H1 (cell line): ENCODE data around the gene MAML3. TPM values are rescaled to one million over a fixed set of nuclear protein-coding genes. Genes with fewer than 3 reads are reported as not detected.

Source experiments
- CTCF ChIA-PET: fragments of 300-600 bp; sonication (Branson Sonifier 250); formaldehyde crosslinking; loops from one replicate; lab custom pipeline; 2021; ENCODE audit not compliant: partially characterized antibody; lab: Charles Lee
- POLR2A ChIA-PET: fragments of 300-600 bp; sonication (Branson Sonifier 250); formaldehyde crosslinking; loops from one replicate; lab custom pipeline; 2021; ENCODE audit warnings: inconsistent platforms; ENCODE audit not compliant: partially characterized antibody; lab: Charles Lee
- DNase-seq, 2 experiments: peaks; one replicate each; pipeline versions ENCODE4 v3.0.0 to v3.0.0-alpha.2; 2010 to 2022; ENCODE audit warnings: low spot score in 2 of 2, low read depth in 1 of 2, mixed read lengths in 1 of 2
- FAIRE-seq: peaks from 2 replicates; lab custom pipeline; 2011; peaks lifted over from hg19 to GRCh38; lab: Jason Lieb, UNC
- H2AFZ ChIP-seq: 2 replicates; pipeline ENCODE4 v1.8.1; 2012; ENCODE audit warnings: low read length, inconsistent platforms
- H2AK5ac ChIP-seq: 2 replicates; pipeline ENCODE4 v1.6.1; 2013; ENCODE audit warnings: low read depth, low read length
- H2BK120ac ChIP-seq: replicated peaks from 2 replicates; pipeline ENCODE3; 2013; ENCODE audit warnings: low read depth, low read length, inconsistent platforms
- H2BK12ac ChIP-seq: 2 replicates; pipeline ENCODE4 v1.6.1; 2013; ENCODE audit warnings: low read depth, low read length
- H2BK15ac ChIP-seq: 2 replicates; pipeline ENCODE4 v1.6.1; 2013; ENCODE audit warnings: low read length
- H2BK20ac ChIP-seq: 2 replicates; pipeline ENCODE4 v1.6.1; 2013; ENCODE audit warnings: low read length
- H2BK5ac ChIP-seq: 2 replicates; pipeline ENCODE4 v1.6.1; 2013; ENCODE audit warnings: low read depth, low read length
- H3K14ac ChIP-seq: 2 replicates; pipeline ENCODE4 v1.6.1; 2013; ENCODE audit warnings: inconsistent platforms; ENCODE audit not compliant: insufficient read length
- H3K18ac ChIP-seq: 2 replicates; pipeline ENCODE4 v1.6.1; 2013; ENCODE audit warnings: low read length; ENCODE audit errors: extremely low read depth
- H3K23ac ChIP-seq: 2 replicates; pipeline ENCODE4 v1.6.1; 2013; ENCODE audit warnings: inconsistent platforms; ENCODE audit not compliant: insufficient read length
- H3K23me2 ChIP-seq: 2 replicates; pipeline ENCODE4 v1.6.1; 2013; ENCODE audit warnings: low read depth, low read length
- H3K27ac ChIP-seq: 2 replicates; pipeline ENCODE4 v1.6.1; 2011; ENCODE audit warnings: low read depth, low read length, inconsistent platforms
- H3K27me3 ChIP-seq, 4 experiments: replicated peaks in 1 of 4; 1 replicate in 1 of 4; 2 replicates in 3 of 4; pipeline versions ENCODE4 v1.6.1 to v1.8.1; 2011 to 2013; ENCODE audit warnings: low read length in 3 of 4, mild to moderate bottlenecking in 3 of 4, inconsistent platforms in 2 of 4, mixed read lengths in 2 of 4, moderate library complexity in 1 of 4; ENCODE audit not compliant: control insufficient read depth in 3 of 4, insufficient read depth in 3 of 4; ENCODE audit errors: extremely low read depth in 1 of 4
- H3K36me3 ChIP-seq, 4 experiments: 2 replicates each; pipeline versions ENCODE4 v1.6.1 to v1.8.1; 2011 to 2013; ENCODE audit warnings: mild to moderate bottlenecking in 4 of 4, low read length in 3 of 4, moderate library complexity in 2 of 4, control low read depth in 1 of 4, inconsistent platforms in 1 of 4; ENCODE audit not compliant: insufficient read depth in 4 of 4, control insufficient read depth in 2 of 4
- H3K4ac ChIP-seq: replicated peaks from 2 replicates; pipeline ENCODE3; 2013; ENCODE audit warnings: low read length, low read depth, mixed read lengths, inconsistent platforms; ENCODE audit not compliant: insufficient read length
- H3K4me1 ChIP-seq, 4 experiments: replicated peaks in 1 of 4; 1 replicate in 1 of 4; 2 replicates in 3 of 4; pipeline versions ENCODE4 v1.6.1 to v1.8.1; 2011 to 2013; ENCODE audit warnings: low read length in 3 of 4, inconsistent platforms in 2 of 4, mixed read lengths in 1 of 4; ENCODE audit not compliant: insufficient read depth in 4 of 4, control insufficient read depth in 3 of 4
- H3K4me2 ChIP-seq, 2 experiments: 2 replicates each; pipeline versions ENCODE4 v1.6.1 to v1.8.1; 2011 to 2013; ENCODE audit warnings: low read depth in 2 of 2, low read length in 2 of 2, control low read depth in 1 of 2, inconsistent platforms in 1 of 2, mild to moderate bottlenecking in 1 of 2; ENCODE audit not compliant: insufficient read depth in 1 of 2
- H3K4me3 ChIP-seq, 4 experiments: fragments of 200-600, 300-600 bp in 1 of 4; sonication (generic), shearing (Covaris generic), sonication (Bioruptor Twin) in 1 of 4; 2 replicates each; pipeline versions ENCODE4 v1.5.1 to v1.8.1; 2011 to 2016; ENCODE audit warnings: low read length in 4 of 4, low read depth in 3 of 4, control low read depth in 2 of 4, inconsistent platforms in 2 of 4, mild to moderate bottlenecking in 2 of 4, mixed read lengths in 1 of 4, moderate library complexity in 1 of 4; ENCODE audit not compliant: insufficient read depth in 2 of 4; ENCODE audit errors: extremely low read depth in 1 of 4
- H3K56ac ChIP-seq: replicated peaks from 2 replicates; pipeline ENCODE3; 2013; ENCODE audit warnings: low read depth, mild to moderate bottlenecking, mixed read lengths, low read length, inconsistent platforms; ENCODE audit not compliant: insufficient read length
- H3K79me1 ChIP-seq: 2 replicates; pipeline ENCODE4 v1.6.1; 2013; ENCODE audit warnings: low read depth, low read length, control low read depth
- H3K79me2 ChIP-seq, 2 experiments: 2 replicates each; pipeline versions ENCODE4 v1.6.1 to v1.8.1; 2012 to 2013; ENCODE audit warnings: low read length in 2 of 2, mild to moderate bottlenecking in 2 of 2, inconsistent platforms in 1 of 2; ENCODE audit not compliant: insufficient read depth in 2 of 2, control insufficient read depth in 1 of 2
- H3K9ac ChIP-seq, 4 experiments: replicated peaks in 1 of 4; 1 replicate in 1 of 4; 2 replicates in 3 of 4; pipeline versions ENCODE4 v1.6.1 to v1.8.1; 2011 to 2013; ENCODE audit warnings: low read depth in 3 of 4, low read length in 3 of 4, control low read depth in 2 of 4, mild to moderate bottlenecking in 2 of 4, moderate library complexity in 2 of 4, inconsistent platforms in 1 of 4; ENCODE audit errors: extremely low read depth in 1 of 4
- H3K9me3 ChIP-seq, 2 experiments: 2 replicates each; pipeline versions ENCODE4 v1.6.1 to v1.8.1; 2012 to 2013; ENCODE audit warnings: mild to moderate bottlenecking in 2 of 2, moderate library complexity in 2 of 2, control low read depth in 1 of 2, inconsistent platforms in 1 of 2, low read depth in 1 of 2, low read length in 1 of 2, mixed read lengths in 1 of 2; ENCODE audit not compliant: insufficient read depth in 2 of 2
- H4K20me1 ChIP-seq, 2 experiments: replicated peaks in 1 of 2; 2 replicates each; pipeline versions ENCODE3 to v1.8.1; 2011 to 2013; ENCODE audit warnings: inconsistent platforms in 2 of 2, low read length in 2 of 2, mild to moderate bottlenecking in 1 of 2; ENCODE audit not compliant: insufficient read depth in 2 of 2, control insufficient read depth in 1 of 2
- H4K5ac ChIP-seq: 2 replicates; pipeline ENCODE4 v1.6.1; 2013; ENCODE audit warnings: low read length, low read depth, mixed read lengths, inconsistent platforms; ENCODE audit not compliant: insufficient read length
- H4K8ac ChIP-seq: 2 replicates; pipeline ENCODE4 v1.8.0; 2013; ENCODE audit warnings: mild to moderate bottlenecking, moderate library complexity, low read length, inconsistent platforms; ENCODE audit not compliant: insufficient read depth; ENCODE audit errors: extremely low read depth
- H4K91ac ChIP-seq: replicated peaks from 2 replicates; pipeline ENCODE3; 2013; ENCODE audit warnings: low read length, mixed read lengths, inconsistent platforms; ENCODE audit not compliant: insufficient read length
- ATF2 ChIP-seq: IDR thresholded peaks from 2 replicates; pipeline ENCODE4 v1.6.1; 2012; ENCODE audit warnings: low read length, inconsistent platforms
- CEBPB ChIP-seq: IDR thresholded peaks from 2 replicates; pipeline ENCODE4 v1.6.1; 2012; ENCODE audit warnings: low read depth, low read length
- CTBP2 ChIP-seq: IDR thresholded peaks from 2 replicates; pipeline ENCODE4 v1.7.0; 2011; ENCODE audit warnings: borderline replicate concordance, mild to moderate bottlenecking, moderate library complexity, mixed read lengths, low read length; ENCODE audit not compliant: insufficient read depth, insufficient read length
- JUN ChIP-seq: IDR thresholded peaks from 2 replicates; pipeline ENCODE4 v1.6.1; 2011; ENCODE audit warnings: low read depth, mild to moderate bottlenecking, improper control_type of control experiment, low read length
- RAD21 ChIP-seq, 2 experiments: IDR thresholded peaks in 1 of 2; conservative IDR thresholded peaks in 1 of 2; 2 replicates each; pipeline ENCODE4 v1.6.1; 2011; ENCODE audit warnings: low read depth in 2 of 2, low read length in 2 of 2, improper control_type of control experiment in 1 of 2, inconsistent platforms in 1 of 2, mild to moderate bottlenecking in 1 of 2, moderate library complexity in 1 of 2
- RNF2 ChIP-seq: fragments of 200-900, 300-1000 bp; sonication (generic); IDR thresholded peaks from 2 replicates; pipeline ENCODE4 v1.7.1; 2016; ENCODE audit warnings: borderline replicate concordance, low read depth, mild to moderate bottlenecking, antibody characterized with exemption, low read length; ENCODE audit not compliant: poor library complexity, severe bottlenecking; ENCODE audit errors: missing control alignments
- SAP30 ChIP-seq: fragments of 300-600 bp; sonication (generic); IDR thresholded peaks from 2 replicates; pipeline ENCODE4 v1.7.1; 2012; ENCODE audit warnings: low read length, moderate library complexity, mild to moderate bottlenecking, inconsistent platforms; ENCODE audit not compliant: insufficient read depth, insufficient replicate concordance
- SIN3A ChIP-seq, 2 experiments: IDR thresholded peaks in 1 of 2; conservative IDR thresholded peaks in 1 of 2; 2 replicates each; pipeline ENCODE4 v1.6.1; 2011 to 2012; ENCODE audit warnings: low read length in 2 of 2, improper control_type of control experiment in 1 of 2, low read depth in 1 of 2, mild to moderate bottlenecking in 1 of 2
- SP2 ChIP-seq: IDR thresholded peaks from 2 replicates; pipeline ENCODE4 v1.6.1; 2012; ENCODE audit warnings: mild to moderate bottlenecking, low read length, inconsistent platforms
- WGBS, 2 experiments: shearing (Covaris generic) in 1 of 2; methylation state at CpG; one replicate each; pipeline versions ENCODE4 v1.1.6 to v1.1.7; 2013 to 2015; ENCODE audit warnings: low lambda C conversion rate in 2 of 2, mixed read lengths in 2 of 2, inconsistent platforms in 1 of 2, low coverage in 1 of 2, missing lambda C conversion rate in 1 of 2; ENCODE audit not compliant: insufficient replicate concordance in 2 of 2, insufficient coverage in 1 of 2, insufficient read length in 1 of 2; ENCODE audit errors: extremely low coverage in 1 of 2, missing lambda C conversion rate in 1 of 2; 5-methylcytosine and 5-hydroxymethylcytosine counted together
- polyA plus RNA-seq, 7 experiments: library from polyadenylated mRNA; depleted of rRNA in 3 of 7; stranded (reverse) in 5 of 7; unstranded in 2 of 7; fragments of >200 nt in 5 of 7; fragments of 200-250 nt in 2 of 7; gene quantifications; 1 replicate in 5 of 7; 2 replicates in 1 of 7; 4 replicates in 1 of 7; pipeline versions ENCODE4 v1.2.1 to v1.2.3, GENCODE V29; 2011 to 2013; ENCODE audit warnings: missing spikeins in 2 of 7, mixed read lengths in 2 of 7
- total RNA-seq: library from RNA; stranded (reverse); fragmentation: NEBNext Ultra II Directional; extraction: Animal tissue kit (Norgen Biotek cat#: 25700); gene quantifications from 2 replicates; pipeline ENCODE4 v1.2.1, GENCODE V29; 2021

The MAML3 gene
- total and polyA plus RNA-seq, 2 of the 8 experiments (the other 6 are each of a cell fraction or from before 2014, with no cell fraction given), result 2.1 to 5.7 TPM

- ChIA-PET CTCF (no interaction called here), POLR2A (interaction anchor here (1.3 kb wide), 1 partner anchor 18 kb away, joined by 3 read pairs; no protein-coding TSS in a partner anchor)
Measured at GRCh38 chr4:139790291-139790690, 363.7 kb downstream of the MAML3 start.

More at GRCh38 chr4:139790291-139790690, 363.7 kb downstream of the MAML3 start:
- Histone ChIP-seq H3K4me1 (no peaks in the 10 kb centered on the region), H3K9me3 (no peaks in the 10 kb centered on the region), H4K91ac (no peak overlapping the region), H3K14ac (no peak overlapping the region), H3K23me2 (no peaks in the 10 kb centered on the region), H3K18ac (no peak overlapping the region), H2BK12ac (no peak overlapping the region), H3K79me1 (no peaks in the 10 kb centered on the region), H4K20me1 (no peaks in the 10 kb centered on the region), H3K23ac (no peak overlapping the region), H2BK15ac (no peak overlapping the region), H3K79me2 (no peaks in the 10 kb centered on the region), H3K56ac (no peak overlapping the region), H2AK5ac (no peak overlapping the region), H3K4me3 (no peak overlapping the region), H3K9ac (no peak overlapping the region), H3K27ac (no peak overlapping the region), H2AFZ (no peak overlapping the region), H4K8ac (no peak overlapping the region), H3K4me2 (no peak overlapping the region), H3K27me3 (no peaks in the 10 kb centered on the region), H4K5ac (no peak overlapping the region), H2BK5ac (no peak overlapping the region), H3K4ac (no peak overlapping the region), H2BK120ac (no peak overlapping the region), H3K36me3 (no peaks in the 10 kb centered on the region), H2BK20ac (no peak overlapping the region)
- DNase-seq (no peak), FAIRE-seq (no peak)
- 98% methylated on average over 4 of the region's 4 CpGs; no CpG with 5 or more reads in 1 of the 2 experiments for WGBS, 2 experiments
- TF ChIP-seq SP2 (no peak), SIN3A (conservative IDR thresholded peaks at IDR 0.05 in 1 of 2, IDR thresholded peaks at IDR 0.05 in 1 of 2; ENCODE audit: low read depth in 1 of 2, low read length in 2 of 2) (no peak), RNF2 (no peak), ATF2 (no peak), RAD21 (IDR thresholded peaks at IDR 0.05 in 1 of 2, conservative IDR thresholded peaks at IDR 0.05 in 1 of 2; ENCODE audit: low read depth in 2 of 2, low read length in 2 of 2) (no peak), JUN (no peak), CTBP2 (no peak), SAP30 (no peak), CEBPB (peak; percentile 99)
